Measurements from ENCODE around the gene KMT2B. TPM values are rescaled to one million over a fixed set of nuclear protein-coding genes. Genes with fewer than 3 reads are reported as not detected.
A peak's percentile ranks its signal among the peaks of the same experiment; 100 is the strongest.

Gene KMT2B
- total and polyA plus RNA-seq, 9 of the 15 experiments (the other 6 are each of a cell fraction or from before 2014, with no cell fraction given): 0.63 to 43.9 (median 8.1) TPM

- TF ChIP-seq TSHZ1 (CRISPR knock-in tag; IDR thresholded peaks at IDR 0.05) (no peak), STAG1 (CRISPR knock-in tag; IDR thresholded peaks at IDR 0.05; ENCODE audit: borderline replicate concordance) (peak; percentile 92), MYC (IDR thresholded peaks at IDR 0.05; ENCODE audit: low read depth, low read length) (peak; percentile 62; the same call in 1 of the 2 replicates), MYC (CRISPR knock-in tag; IDR thresholded peaks at IDR 0.05; ENCODE audit: borderline replicate concordance, low read depth) (no peak), SAFB (IDR thresholded peaks at IDR 0.05; ENCODE audit: borderline replicate concordance, low read depth, low read length) (no peak), HDGF (IDR thresholded peaks at IDR 0.05) (0 out of 2 replicates have a peak, but pooled peaks have one; percentile 21), MLLT1 (IDR thresholded peaks at IDR 0.05) (peak; percentile 28 to 90; a peak in 3 of 4 replicates), ESRRA (IDR thresholded peaks at IDR 0.05; ENCODE audit: borderline replicate concordance, low read depth) (peak; percentile 31; the same call in 1 of the 2 replicates), KDM4B (IDR thresholded peaks at IDR 0.05; ENCODE audit: borderline replicate concordance in 2 of 2, low read depth in 1 of 2) (no peak), KLF16 (IDR thresholded peaks at IDR 0.05) (peak; percentile 72), MYNN (IDR thresholded peaks at IDR 0.05) (peak; percentile 63; the same call in 1 of the 2 replicates), MYNN (CRISPR knock-in tag; IDR thresholded peaks at IDR 0.05) (no peak), FOXJ2 (tag; IDR thresholded peaks at IDR 0.05) (no peak), DPF2 (IDR thresholded peaks at IDR 0.05) (peak; percentile 63; the same call in 1 of the 2 replicates), NFRKB (IDR thresholded peaks at IDR 0.05; ENCODE audit: low read depth) (no peak), ZNF347 (CRISPR knock-in tag; IDR thresholded peaks at IDR 0.05; ENCODE audit: low read depth) (no peak), AFF4 (CRISPR knock-in tag; IDR thresholded peaks at IDR 0.05) (0 out of 2 replicates have a peak, but pooled peaks have one; percentile 45)
- TF ChIP-seq, protein P1, sequence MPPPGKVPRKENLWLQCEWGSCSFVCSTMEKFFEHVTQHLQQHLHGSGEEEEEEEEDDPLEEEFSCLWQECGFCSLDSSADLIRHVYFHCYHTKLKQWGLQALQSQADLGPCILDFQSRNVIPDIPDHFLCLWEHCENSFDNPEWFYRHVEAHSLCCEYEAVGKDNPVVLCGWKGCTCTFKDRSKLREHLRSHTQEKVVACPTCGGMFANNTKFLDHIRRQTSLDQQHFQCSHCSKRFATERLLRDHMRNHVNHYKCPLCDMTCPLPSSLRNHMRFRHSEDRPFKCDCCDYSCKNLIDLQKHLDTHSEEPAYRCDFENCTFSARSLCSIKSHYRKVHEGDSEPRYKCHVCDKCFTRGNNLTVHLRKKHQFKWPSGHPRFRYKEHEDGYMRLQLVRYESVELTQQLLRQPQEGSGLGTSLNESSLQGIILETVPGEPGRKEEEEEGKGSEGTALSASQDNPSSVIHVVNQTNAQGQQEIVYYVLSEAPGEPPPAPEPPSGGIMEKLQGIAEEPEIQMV (tag; conservative IDR thresholded peaks at IDR 0.05; ENCODE audit: low read depth): 0 out of 2 replicates have a peak, but pooled peaks have one; percentile 16
Observed at GRCh38 chr19:35693835-35694599, 23.8 kb upstream of the KMT2B start (continued).

All from K562 (cell line).